MM.1S (cell line): Measurements from ENCODE around the gene CFAP46.

Experiments
- EZH2 ChIP-seq: fragments of 300-600 bp; sonication (generic); optimal IDR thresholded peaks from 2 replicates; pipeline ENCODE3; 2017; ENCODE audit warnings: low read depth, mild to moderate bottlenecking, antibody characterized with exemption, low read length, mixed read lengths
- EZH2phosphoT487 ChIP-seq: fragments of 300-600 bp; sonication (generic); IDR thresholded peaks from 2 replicates; pipeline ENCODE4 v1.6.1; 2018; ENCODE audit warnings: antibody characterized with exemption, low read length
- TF ChIP-seq, protein P1 (sequence below): fragments of 300-600 bp; sonication (generic); IDR thresholded peaks from 2 replicates; pipeline ENCODE4 v1.5.1; 2016; ENCODE audit warnings: antibody characterized with exemption, low read length, mixed read lengths

DNA sequence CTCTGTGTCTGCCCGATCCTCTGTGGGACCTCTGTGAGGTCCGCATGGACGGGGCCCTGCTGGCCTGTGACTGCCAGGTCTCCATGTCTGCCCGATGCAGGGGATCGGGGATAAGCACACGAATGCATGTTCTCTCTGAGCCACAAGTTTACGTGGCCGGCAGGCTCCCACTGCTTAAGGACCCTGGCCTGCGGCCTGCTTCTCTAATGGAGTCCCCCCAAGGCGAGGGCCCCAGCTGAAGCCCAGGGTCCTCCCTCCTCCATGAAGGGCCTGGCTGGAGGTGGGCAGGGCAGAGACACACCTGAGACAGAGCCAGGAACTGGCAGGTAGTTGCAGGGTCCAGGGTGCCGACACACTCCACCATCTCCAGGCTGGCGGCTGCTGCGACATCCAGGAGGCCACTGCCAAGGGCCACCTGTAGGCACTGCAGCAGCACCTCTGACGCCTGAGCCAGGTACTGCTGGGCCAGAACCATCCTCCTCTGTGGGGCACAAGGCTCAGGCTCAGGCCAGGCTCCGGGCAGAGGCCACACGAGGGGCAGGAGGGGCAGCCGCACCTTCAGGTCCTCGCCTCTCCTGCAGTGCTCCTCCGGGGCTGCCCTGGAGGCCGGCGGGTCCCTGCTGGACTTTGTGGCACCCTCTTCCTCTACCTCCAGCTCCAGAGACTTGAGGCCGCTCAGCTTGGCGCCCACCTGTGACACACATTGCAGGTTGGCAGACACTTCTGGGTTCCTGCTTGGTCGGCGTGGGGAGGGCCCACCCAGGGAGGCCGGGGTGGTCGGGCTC is 95.5 kb downstream of the CFAP46 start:
- TF ChIP-seq, protein P1, sequence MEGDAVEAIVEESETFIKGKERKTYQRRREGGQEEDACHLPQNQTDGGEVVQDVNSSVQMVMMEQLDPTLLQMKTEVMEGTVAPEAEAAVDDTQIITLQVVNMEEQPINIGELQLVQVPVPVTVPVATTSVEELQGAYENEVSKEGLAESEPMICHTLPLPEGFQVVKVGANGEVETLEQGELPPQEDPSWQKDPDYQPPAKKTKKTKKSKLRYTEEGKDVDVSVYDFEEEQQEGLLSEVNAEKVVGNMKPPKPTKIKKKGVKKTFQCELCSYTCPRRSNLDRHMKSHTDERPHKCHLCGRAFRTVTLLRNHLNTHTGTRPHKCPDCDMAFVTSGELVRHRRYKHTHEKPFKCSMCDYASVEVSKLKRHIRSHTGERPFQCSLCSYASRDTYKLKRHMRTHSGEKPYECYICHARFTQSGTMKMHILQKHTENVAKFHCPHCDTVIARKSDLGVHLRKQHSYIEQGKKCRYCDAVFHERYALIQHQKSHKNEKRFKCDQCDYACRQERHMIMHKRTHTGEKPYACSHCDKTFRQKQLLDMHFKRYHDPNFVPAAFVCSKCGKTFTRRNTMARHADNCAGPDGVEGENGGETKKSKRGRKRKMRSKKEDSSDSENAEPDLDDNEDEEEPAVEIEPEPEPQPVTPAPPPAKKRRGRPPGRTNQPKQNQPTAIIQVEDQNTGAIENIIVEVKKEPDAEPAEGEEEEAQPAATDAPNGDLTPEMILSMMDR = no peak
- TF ChIP-seq EZH2 (no peak), EZH2phosphoT487 (no peak)
